HUES64 (cell line): ENCODE data around the gene SFT2D1.

Source experiments
- H3K27ac ChIP-seq: 2 replicates; pipeline ENCODE4 v1.7.0; 2013; ENCODE audit warnings: low read depth, low read length, inconsistent platforms
- H3K27me3 ChIP-seq: 2 replicates; pipeline ENCODE4 v1.6.1; 2013; ENCODE audit warnings: mild to moderate bottlenecking, low read length; ENCODE audit not compliant: insufficient read depth
- H3K36me3 ChIP-seq: 2 replicates; pipeline ENCODE4 v1.6.1; 2013; ENCODE audit warnings: mild to moderate bottlenecking, low read length; ENCODE audit not compliant: insufficient read depth
- H3K4me1 ChIP-seq: 2 replicates; pipeline ENCODE4 v1.6.1; 2013; ENCODE audit warnings: mild to moderate bottlenecking, low read length, moderate library complexity; ENCODE audit not compliant: insufficient read depth
- H3K4me3 ChIP-seq: 2 replicates; pipeline ENCODE4 v1.5.1; 2013; ENCODE audit warnings: mild to moderate bottlenecking, low read length, moderate library complexity
- H3K9ac ChIP-seq: 2 replicates; pipeline ENCODE4 v1.6.1; 2013; ENCODE audit warnings: mild to moderate bottlenecking, low read depth, low read length
- H3K9me3 ChIP-seq: 2 replicates; pipeline ENCODE4 v1.6.1; 2013; ENCODE audit warnings: low read depth, low read length; ENCODE audit not compliant: insufficient read depth
- WGBS: fragments of 150-250, 120-280 bp; methylation state at CpG from one replicate; pipeline ENCODE4 v1.1.7; 2013; ENCODE audit warnings: missing lambda C conversion rate; 5-methylcytosine and 5-hydroxymethylcytosine counted together

The SFT2D1 gene

GRCh38 chr6:166286839-166287271 lies 55.5 kb downstream of the SFT2D1 start:
- Histone ChIP-seq H3K27ac (peak overlapping the region; percentile 24; the same call in 1 of the 2 replicates), H3K9ac (no peak overlapping the region), H3K4me3 (no peak overlapping the region), H3K9me3 (no peaks in the 10 kb centered on the region), H3K27me3 (peaks cover 24% of the 10 kb centered on the region), H3K36me3 (no peaks in the 10 kb centered on the region), H3K4me1 (no peaks in the 10 kb centered on the region)
- 67% methylated on average over 8 of the region's 8 CpGs for WGBS

GRCh38 chr6:166285233-166285632 lies 57.1 kb downstream of the SFT2D1 start:
- Histone ChIP-seq H3K4me1 (no peaks in the 10 kb centered on the region), H3K9ac (no peak overlapping the region), H3K36me3 (no peaks in the 10 kb centered on the region), H3K4me3 (no peak overlapping the region), H3K27ac (no peak overlapping the region), H3K9me3 (no peaks in the 10 kb centered on the region), H3K27me3 (peaks cover 24% of the 10 kb centered on the region)
- WGBS: 65% methylated on average over 6 of the region's 6 CpGs

GRCh38 chr6:166284640-166285039 lies 57.7 kb downstream of the SFT2D1 start:
- H3K27ac ChIP-seq: no peak overlapping the region
- WGBS: 96% methylated on average over 6 of the region's 6 CpGs
- no peak overlapping the region for H3K4me3 ChIP-seq
- H3K4me1 ChIP-seq: no peaks in the 10 kb centered on the region
- no peaks in the 10 kb centered on the region for H3K36me3 ChIP-seq
- no peak overlapping the region for H3K9ac ChIP-seq
- H3K9me3 ChIP-seq: no peaks in the 10 kb centered on the region
- H3K27me3 ChIP-seq: peaks cover 24% of the 10 kb centered on the region

GRCh38 chr6:166282394-166283032 lies 59.8 kb downstream of the SFT2D1 start:
- Histone ChIP-seq H3K27me3 (peaks cover 24% of the 10 kb centered on the region), H3K4me3 (no peak overlapping the region), H3K9me3 (no peaks in the 10 kb centered on the region), H3K36me3 (no peaks in the 10 kb centered on the region), H3K9ac (no peak overlapping the region), H3K27ac (no peak overlapping the region), H3K4me1 (no peaks in the 10 kb centered on the region)
- WGBS: 88% methylated on average over 11 of the region's 11 CpGs

- no peak overlapping the region for H3K4me3 ChIP-seq
- no peak overlapping the region for H3K27ac ChIP-seq
- H3K36me3 ChIP-seq: no peaks in the 10 kb centered on the region
- no peak overlapping the region for H3K9ac ChIP-seq
- H3K27me3 ChIP-seq: peaks cover 31% of the 10 kb centered on the region
- WGBS: 96% methylated on average over 9 of the region's 9 CpGs
- no peaks in the 10 kb centered on the region for H3K4me1 ChIP-seq
- no peaks in the 10 kb centered on the region for H3K9me3 ChIP-seq
Measured at GRCh38 chr6:166281104-166281503, 61.2 kb downstream of the SFT2D1 start.

- WGBS: 97% methylated on average over 1 of the region's 1 CpG
- peaks cover 21% of the 10 kb centered on the region for H3K27me3 ChIP-seq
Measured at GRCh38 chr6:166279393-166279679, 63.0 kb downstream of the SFT2D1 start.

GRCh38 chr6:166278579-166279392 lies 63.6 kb downstream of the SFT2D1 start:
- peaks cover 15% of the 10 kb centered on the region for H3K27me3 ChIP-seq
- no peaks in the 10 kb centered on the region for H3K36me3 ChIP-seq
- no peak overlapping the region for H3K4me3 ChIP-seq
- no peak overlapping the region for H3K9ac ChIP-seq
- WGBS: 76% methylated on average over 7 of the region's 8 CpGs
- H3K4me1 ChIP-seq: no peaks in the 10 kb centered on the region
- H3K27ac ChIP-seq: no peak overlapping the region
- no peaks in the 10 kb centered on the region for H3K9me3 ChIP-seq

More at GRCh38 chr6:166279393-166279679, 63.0 kb downstream of the SFT2D1 start:
- no peaks in the 10 kb centered on the region for H3K9me3 ChIP-seq
- no peaks in the 10 kb centered on the region for H3K36me3 ChIP-seq
- H3K9ac ChIP-seq: no peak overlapping the region
- no peaks in the 10 kb centered on the region for H3K4me1 ChIP-seq
- no peak overlapping the region for H3K4me3 ChIP-seq
- no peak overlapping the region for H3K27ac ChIP-seq

GRCh38 chr6:166277892-166278578 lies 64.3 kb downstream of the SFT2D1 start:
- H3K9me3 ChIP-seq: no peaks in the 10 kb centered on the region
- WGBS: 92% methylated on average over 8 of the region's 11 CpGs
- no peaks in the 10 kb centered on the region for H3K4me1 ChIP-seq
- no peak overlapping the region for H3K9ac ChIP-seq
- H3K27me3 ChIP-seq: peaks cover 11% of the 10 kb centered on the region
- no peak overlapping the region for H3K4me3 ChIP-seq
- H3K27ac ChIP-seq: no peak overlapping the region
- no peaks in the 10 kb centered on the region for H3K36me3 ChIP-seq

GRCh38 chr6:166277018-166277417 lies 65.3 kb downstream of the SFT2D1 start:
- no peak overlapping the region for H3K4me3 ChIP-seq
- no peak overlapping the region for H3K9ac ChIP-seq
- H3K4me1 ChIP-seq: no peaks in the 10 kb centered on the region
- no peak overlapping the region for H3K27ac ChIP-seq
- peaks cover 13% of the 10 kb centered on the region for H3K27me3 ChIP-seq
- WGBS: 73% methylated on average over 11 of the region's 11 CpGs
- no peaks in the 10 kb centered on the region for H3K36me3 ChIP-seq
- no peaks in the 10 kb centered on the region for H3K9me3 ChIP-seq

GRCh38 chr6:166275714-166276166 lies 66.6 kb downstream of the SFT2D1 start:
- Histone ChIP-seq H3K9ac (no peak overlapping the region), H3K27ac (no peak overlapping the region), H3K36me3 (no peaks in the 10 kb centered on the region), H3K4me1 (no peaks in the 10 kb centered on the region), H3K4me3 (no peak overlapping the region), H3K27me3 (peaks cover 18% of the 10 kb centered on the region), H3K9me3 (no peaks in the 10 kb centered on the region)
- WGBS: 6% methylated on average over 21 of the region's 21 CpGs

GRCh38 chr6:166274739-166275370 lies 67.5 kb downstream of the SFT2D1 start:
- no peak overlapping the region for H3K4me3 ChIP-seq
- H3K27me3 ChIP-seq: peaks cover 27% of the 10 kb centered on the region
- no peaks in the 10 kb centered on the region for H3K4me1 ChIP-seq
- no peaks in the 10 kb centered on the region for H3K9me3 ChIP-seq
- H3K36me3 ChIP-seq: no peaks in the 10 kb centered on the region
- H3K9ac ChIP-seq: no peak overlapping the region
- no peak overlapping the region for H3K27ac ChIP-seq
- 87% methylated on average over 13 of the region's 13 CpGs for WGBS
